GM21447 (cell line): ENCODE measurements around the gene MYLK2.
"Not testable (repeated sequence)": the region's sequence is repeated elsewhere in the genome, so short reads cannot be mapped to it uniquely, and the experiment has no call there.

Experiments
- ATAC-seq: cut with Tn5 transposase; IDR thresholded peaks from one replicate; pipeline ENCODE4 v1.9.1; 2021; ENCODE audit not compliant: unreplicated experiment

MYLK2 gene

GRCh38 chr20:31815408-31816188 is 3.6 kb upstream of the MYLK2 start:
- no peak for ATAC-seq

- ATAC-seq: no peak
These were observed 2.9 kb upstream of the MYLK2 start for GRCh38 chr20:31816221-31816620.

- ATAC-seq: no peak
These were observed 1.7 kb upstream of the MYLK2 start for GRCh38 chr20:31817461-31817860.

- ATAC-seq: no peak
These were observed 714 bp upstream of the MYLK2 start for GRCh38 chr20:31818376-31818908.

GRCh38 chr20:31820228-31820627 is 1.1 kb downstream of the MYLK2 start:
- ATAC-seq: no peak

GRCh38 chr20:31821427-31821826 is 2.3 kb downstream of the MYLK2 start:
- no peak for ATAC-seq

- ATAC-seq: no peak
These were observed 3.5 kb downstream of the MYLK2 start for GRCh38 chr20:31822421-31823330.

GRCh38 chr20:31823360-31824124 is 4.4 kb downstream of the MYLK2 start:
- no peak for ATAC-seq

- no peak for ATAC-seq
These were observed 4.9 kb downstream of the MYLK2 start for GRCh38 chr20:31824125-31824485.

GRCh38 chr20:31824554-31825313 is 5.6 kb downstream of the MYLK2 start:
- ATAC-seq: no peak

- no peak for ATAC-seq
These were observed 6.9 kb downstream of the MYLK2 start for GRCh38 chr20:31826074-31826473.

GRCh38 chr20:31827059-31827458 is 7.9 kb downstream of the MYLK2 start:
- no peak for ATAC-seq

GRCh38 chr20:31828016-31828415 is 8.9 kb downstream of the MYLK2 start:
- not testable (repeated sequence) for ATAC-seq

- no peak for ATAC-seq
These were observed 10.6 kb downstream of the MYLK2 start for GRCh38 chr20:31829731-31830130.

- ATAC-seq: no peak
These were observed 11.3 kb downstream of the MYLK2 start for GRCh38 chr20:31830406-31830981.

- ATAC-seq: no peak
These were observed 12.1 kb downstream of the MYLK2 start for GRCh38 chr20:31831211-31831610.

GRCh38 chr20:31831771-31832306 is 12.7 kb downstream of the MYLK2 start:
- no peak for ATAC-seq

- no peak for ATAC-seq
These were observed 14.2 kb downstream of the MYLK2 start for GRCh38 chr20:31833130-31833930.

- no peak for ATAC-seq
These were observed 14.9 kb downstream of the MYLK2 start for GRCh38 chr20:31833931-31834521.
